ENCODE measurements around the gene PDE9A.

PDE9A gene

DNA sequence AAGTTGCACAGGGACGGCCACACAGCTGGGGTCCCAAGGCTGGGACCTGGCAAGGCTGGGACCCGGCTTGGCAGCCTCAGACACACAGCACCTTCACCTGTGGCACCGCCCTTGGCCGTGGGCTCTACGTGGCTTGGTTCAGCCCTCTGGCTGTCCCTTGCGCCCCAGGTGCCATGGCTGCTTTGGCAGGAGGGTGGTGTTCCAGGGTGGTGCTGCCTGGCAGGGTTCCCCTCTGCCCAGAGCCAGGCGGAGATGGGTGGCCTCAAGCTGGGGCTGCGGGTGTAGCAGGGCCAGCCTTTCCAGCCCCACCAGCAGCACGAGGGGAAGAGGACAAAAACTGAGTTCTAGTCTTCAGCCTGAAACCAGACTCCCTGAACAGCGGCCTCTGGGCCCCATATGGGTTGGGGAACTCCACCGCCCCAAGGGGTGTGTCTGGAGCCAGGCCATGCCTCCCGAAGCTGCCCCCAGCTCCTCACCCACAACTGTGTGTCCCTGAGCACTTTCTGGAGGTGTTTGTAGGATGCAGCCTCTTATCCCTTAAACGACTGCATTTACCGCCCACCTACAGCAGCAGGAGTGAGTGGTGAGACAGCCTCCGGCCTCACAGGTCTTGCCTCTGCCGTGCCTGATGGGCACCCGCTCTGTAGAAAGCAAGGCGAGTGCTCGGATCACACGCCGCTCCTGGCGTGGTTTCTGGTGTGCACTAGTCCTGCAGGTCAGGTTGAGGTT is 92.3 kb downstream of the PDE9A start:
- no peak for FAIRE-seq

- FAIRE-seq, result no peak
Measured at GRCh38 chr21:42746240-42746592, 92.8 kb downstream of the PDE9A start.

DNA sequence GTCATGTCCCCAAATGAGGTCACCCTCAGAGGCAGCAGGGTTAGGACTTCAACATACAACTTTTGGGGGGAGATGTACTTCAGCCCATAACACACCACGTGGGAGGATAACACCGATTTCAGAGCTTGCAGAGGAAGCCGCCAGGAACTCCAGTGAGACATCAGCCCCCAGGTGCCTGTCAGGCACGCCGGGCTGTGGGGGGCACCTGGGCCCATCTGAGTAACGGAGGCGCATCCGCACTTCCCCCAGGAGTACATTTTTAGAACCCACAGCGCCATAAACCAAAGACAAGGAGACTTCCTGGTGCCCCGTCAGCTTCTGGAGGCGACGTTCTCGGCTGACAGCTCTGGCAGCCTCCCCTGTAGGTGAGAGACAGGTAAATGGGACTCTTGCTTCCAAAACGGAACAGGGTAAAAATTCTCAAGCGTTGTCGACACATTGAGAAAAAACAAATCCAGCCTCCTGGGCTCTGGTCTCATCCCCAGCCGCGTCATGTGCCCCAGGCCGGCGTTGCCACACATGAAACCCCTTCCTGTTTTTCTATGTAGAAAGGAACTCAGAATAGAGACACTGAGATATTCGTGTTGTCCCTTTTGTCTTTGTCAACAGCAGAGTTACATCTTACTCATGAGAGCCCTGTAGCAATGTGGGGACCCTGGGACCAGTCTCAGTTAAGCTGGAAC is 93.3 kb downstream of the PDE9A start:
- FAIRE-seq, result no peak

- no peak for FAIRE-seq
Measured at GRCh38 chr21:42747276-42747701, 93.9 kb downstream of the PDE9A start.

DNA sequence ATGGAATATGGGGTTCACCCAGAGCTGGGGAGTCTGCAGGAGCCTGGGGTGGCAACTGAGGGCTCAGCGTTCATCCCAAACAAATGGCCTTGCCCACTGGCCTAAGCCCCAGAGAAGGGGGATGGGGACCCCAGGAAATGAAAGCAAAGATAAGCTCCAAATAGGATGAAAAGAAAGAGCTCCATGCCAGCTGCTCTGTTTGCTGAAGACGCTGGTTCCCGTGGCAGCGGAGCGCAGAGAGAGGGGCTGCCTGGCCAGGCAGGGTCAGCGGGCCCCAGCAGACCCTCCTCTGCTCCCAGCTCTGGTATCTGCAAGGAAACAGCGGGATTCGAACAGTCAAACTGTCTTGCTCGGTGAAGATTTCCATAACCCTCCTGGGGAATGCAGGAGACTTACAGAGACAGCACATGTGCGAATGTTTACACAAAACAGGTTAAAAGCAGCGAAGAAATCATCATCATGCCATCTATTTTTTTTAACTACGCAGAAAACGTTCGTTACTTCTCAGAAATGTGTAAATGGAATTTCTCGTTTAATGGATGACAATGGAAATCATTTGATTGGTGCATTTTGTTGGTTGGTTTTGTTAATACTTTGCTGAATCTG is 94.4 kb downstream of the PDE9A start:
- FAIRE-seq, result no peak

- FAIRE-seq, result no peak
Measured at GRCh38 chr21:42748620-42749176, 95.3 kb downstream of the PDE9A start.

- no peak for FAIRE-seq
Measured at GRCh38 chr21:42750737-42751530, 97.5 kb downstream of the PDE9A start.

GRCh38 chr21:42751866-42752265 is 98.4 kb downstream of the PDE9A start:
- FAIRE-seq, result no peak

DNA sequence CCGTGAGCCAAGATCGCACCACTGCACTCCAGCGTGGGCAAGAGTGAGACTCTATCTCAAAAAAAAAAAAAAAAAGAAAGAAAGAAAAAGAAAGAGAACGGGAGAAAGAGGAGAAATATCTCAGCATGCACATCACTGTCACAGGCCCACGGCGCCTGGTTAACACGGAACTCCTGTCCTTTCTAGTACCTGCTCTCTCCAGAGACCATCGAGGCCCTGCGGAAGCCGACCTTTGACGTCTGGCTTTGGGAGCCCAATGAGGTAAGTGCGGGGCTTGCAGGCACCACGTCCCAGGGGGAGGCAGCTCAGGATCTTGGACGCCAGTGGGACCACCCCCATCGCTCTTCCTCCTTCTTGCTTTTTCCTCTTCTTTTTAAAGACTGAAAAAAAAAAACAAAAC is 100.4 kb downstream of the PDE9A start:
- FAIRE-seq, result no peak

DNA sequence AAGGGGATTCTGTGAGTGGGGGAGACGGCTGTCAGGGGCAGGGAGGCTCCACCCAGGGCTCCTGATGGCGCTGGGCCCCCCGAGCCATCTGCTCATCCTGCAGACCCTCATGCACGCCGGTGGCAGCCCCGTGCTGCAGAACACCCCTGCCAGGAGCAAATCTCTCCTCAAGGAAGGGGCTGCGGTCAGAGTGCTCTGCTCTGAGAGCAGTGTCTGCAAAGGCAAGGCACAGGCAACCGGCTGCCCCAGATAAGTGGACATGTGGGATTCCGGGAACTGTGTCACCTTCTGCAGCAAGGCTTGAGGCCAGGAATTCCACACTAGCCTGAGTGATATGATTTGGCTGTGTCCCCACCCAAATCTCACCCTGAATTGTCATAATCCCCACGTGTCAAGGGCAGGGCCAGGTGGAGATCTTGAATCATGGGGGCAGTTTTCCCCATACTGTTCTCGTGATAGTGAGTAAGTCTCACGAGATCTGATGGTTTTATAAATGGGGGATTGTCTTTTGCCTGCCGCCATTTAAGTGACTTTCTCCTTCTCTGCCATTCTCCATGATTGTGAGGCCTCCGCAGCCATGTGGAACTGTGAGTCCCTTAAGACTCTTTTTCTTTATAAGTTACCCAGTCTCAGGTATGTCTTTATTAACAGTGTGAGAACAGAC is 101.0 kb downstream of the PDE9A start:
- no peak for FAIRE-seq

GRCh38 chr21:42755031-42755665 is 101.7 kb downstream of the PDE9A start:
- no peak for FAIRE-seq

DNA sequence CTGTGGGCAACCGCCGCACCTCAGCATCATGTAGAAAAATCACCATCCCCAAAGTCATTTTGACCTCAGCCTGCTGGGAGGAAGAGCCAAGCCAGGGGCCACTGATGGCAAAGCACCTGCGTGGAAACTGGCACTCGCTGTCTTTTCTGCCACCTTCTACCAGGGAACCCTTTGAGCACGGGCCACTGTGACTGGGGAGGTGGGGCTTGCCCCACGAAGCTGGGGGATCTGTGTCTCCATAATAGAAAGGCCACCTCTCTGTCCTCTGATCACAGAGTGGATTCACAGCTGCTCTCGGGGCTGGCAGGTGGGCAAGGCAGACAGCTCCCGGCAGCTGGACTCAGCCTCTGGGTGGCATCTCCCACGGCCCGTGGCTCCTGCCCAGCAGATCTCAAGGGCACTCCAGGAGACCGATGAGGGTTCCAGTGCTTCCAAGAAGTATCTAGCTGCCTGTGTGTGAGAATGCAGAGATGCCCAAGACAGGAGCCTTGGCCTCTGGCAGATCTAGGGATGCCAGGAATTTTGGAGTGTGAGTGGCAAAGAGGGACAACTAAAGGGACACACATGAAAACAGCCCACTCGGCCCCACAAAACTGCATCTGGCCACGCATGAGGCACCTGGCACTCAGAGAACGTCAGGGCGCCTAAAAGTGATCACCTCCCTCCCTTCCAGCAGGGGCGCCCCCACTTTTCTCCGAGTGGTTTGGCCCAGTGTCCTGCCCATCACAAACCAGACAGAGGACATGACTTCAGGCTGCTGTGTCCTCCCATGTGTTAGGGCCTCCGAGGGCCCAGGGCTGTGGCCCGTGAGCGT is 102.6 kb downstream of the PDE9A start:
- no peak for FAIRE-seq

DNA sequence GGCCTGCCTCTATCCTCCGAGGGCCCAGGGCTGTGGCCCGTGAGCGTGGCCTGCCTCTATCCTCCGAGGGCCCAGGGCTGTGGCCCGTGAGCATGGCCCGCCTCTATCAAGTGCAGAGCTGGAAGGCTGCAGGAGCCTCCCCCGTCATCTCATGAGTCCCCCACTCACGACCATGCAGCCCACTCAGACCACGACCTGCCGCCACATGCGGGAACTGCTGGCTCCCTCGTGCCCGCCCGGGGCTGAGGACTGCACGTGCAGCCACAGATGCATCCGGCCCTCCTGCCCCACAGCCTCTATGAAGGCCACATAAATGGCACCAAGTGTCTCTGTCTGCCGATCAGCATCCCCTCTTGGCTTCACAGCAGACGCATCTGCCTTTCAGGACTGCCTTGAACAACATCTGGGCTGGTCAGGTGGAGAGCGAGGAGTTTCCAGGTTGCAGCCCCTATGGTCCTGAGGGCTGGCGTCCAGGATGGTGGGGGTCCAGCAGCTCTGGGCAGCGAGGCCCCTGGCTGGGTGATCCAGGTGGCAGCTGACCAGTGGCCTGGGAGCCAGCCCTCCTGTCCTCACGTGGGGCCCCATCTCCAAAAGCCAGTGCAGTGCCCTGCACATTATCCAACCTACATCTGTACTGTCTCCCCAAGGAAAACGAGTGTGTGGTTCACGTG is 103.3 kb downstream of the PDE9A start:
- no peak for FAIRE-seq

DNA sequence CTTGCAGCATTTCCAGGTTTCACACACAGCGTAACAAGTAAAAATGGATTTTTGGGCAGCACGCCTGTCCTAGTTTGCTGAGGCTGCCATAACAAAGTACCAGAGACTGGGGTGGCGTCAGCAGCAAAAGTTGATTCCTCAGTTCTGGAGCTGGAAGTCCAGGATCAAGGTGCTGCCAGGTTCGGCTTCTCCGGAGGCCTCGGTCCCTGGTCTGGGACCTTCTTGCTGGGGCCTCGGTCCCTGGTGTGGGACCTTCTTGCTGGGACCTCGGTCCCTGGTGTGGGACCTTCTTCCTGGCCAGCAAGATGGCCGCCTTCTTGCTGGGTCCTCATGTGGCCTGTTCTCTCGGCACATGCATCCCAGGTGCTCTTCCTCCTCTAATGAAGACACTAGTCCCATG is 104.0 kb downstream of the PDE9A start:
- no peak for FAIRE-seq

DNA sequence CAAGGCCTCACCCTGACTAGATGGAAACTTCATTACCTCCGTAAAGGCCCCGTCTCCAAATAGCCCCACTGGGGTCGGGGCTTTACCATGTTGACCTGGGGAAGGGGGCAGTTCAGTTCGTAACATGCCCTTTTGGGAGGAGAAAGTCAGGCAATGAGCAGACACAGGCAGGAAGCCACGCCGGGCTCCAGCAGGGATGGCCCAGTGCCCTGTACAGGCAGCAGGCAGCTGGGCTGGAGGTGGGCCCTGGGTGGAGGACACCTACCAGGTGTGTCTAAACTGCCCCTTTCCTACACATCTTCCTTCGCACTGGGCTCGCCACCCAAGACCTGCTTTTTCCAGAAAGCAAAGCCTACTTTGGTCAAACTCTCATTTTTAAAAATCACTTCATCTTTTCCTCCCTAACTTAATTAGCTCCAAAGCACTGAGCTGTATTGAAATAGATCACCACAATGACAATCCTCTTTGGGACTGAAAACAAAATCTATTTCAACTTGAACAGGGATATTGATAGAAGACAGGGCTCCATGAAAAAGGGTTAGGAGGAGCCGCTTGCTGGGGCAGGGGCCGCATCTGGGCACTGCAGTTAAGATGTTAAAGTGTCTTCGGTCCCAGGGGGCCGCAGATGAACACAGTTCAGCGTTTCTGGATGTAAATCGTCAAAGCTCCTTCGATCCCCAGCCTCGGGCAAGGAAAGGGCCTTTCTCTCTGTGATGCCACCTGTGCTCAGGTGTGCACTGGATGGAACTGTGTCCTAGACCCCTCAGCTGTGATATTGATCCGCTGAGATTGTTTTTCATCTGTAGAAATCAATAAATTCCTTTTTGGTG is 104.6 kb downstream of the PDE9A start:
- no peak for FAIRE-seq

DNA sequence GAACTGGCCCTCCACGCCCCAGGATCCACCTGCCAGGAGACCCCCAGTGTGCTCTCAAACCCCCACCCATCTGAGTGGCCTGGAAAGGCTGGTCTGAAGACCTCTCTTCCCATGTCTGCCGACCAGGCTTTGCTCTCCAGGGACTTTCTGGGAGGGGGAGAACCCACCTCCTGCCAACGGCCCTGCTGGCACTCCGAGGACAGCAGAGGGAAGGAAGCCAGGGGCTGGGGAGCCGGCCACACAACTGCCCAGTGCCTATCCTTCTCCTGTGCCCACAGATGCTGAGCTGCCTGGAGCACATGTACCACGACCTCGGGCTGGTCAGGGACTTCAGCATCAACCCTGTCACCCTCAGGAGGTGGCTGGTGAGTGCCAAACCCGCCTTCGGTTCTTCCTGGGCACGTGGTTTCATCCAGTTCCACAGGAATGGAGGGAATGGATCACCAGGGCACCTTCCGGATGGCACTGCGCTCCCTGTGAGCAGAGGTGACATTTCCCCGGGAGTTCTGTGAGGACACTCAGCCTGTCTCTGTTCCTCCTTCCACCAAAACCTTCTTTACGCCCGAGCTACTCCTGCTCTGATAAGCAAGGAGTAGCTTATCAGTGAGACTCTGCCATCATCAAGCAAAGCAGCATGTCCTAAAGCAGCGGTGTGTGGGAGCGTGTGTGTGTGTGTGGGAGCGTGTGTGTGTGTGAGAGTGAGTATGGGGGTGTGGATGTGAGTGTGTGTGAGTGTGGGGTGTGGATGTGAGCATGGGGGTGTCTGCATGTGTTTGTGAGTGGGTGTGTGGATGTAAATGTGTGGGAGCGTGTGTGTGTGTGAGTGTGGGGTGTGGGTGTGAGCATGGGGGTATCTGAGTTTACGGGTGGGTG is 105.5 kb downstream of the PDE9A start:
- FAIRE-seq, result no peak

GRCh38 chr21:42759594-42759927 is 106.1 kb downstream of the PDE9A start:
- FAIRE-seq, result no peak

DNA sequence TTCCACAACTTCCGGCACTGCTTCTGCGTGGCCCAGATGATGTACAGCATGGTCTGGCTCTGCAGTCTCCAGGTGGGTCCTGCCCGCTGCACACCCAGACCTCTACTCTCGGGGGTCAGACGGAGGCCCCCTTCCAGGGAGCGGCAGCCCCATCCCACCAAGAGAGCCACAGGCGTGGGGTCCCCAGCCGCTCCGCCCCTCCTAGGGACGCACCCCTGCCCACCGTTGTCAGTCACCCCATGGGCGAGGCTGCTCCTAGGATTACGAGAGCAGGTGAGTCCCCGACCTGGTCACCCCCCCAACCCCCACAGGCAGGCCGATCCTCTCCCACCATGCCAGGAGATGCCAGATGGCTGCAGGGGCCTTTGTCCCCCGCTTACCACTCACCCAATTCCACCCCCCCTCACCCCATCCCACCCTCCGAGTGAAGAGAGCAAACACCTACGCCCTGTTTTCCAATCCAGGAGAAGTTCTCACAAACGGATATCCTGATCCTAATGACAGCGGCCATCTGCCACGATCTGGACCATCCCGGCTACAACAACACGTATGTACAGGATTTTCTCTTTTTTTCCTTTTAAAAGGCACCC is 107.0 kb downstream of the PDE9A start:
- no peak for FAIRE-seq

Measured in islet of Langerhans (tissue), 1 donor.